Cardiac muscle cell (in vitro differentiated cells and primary cell): ENCODE data around the gene MAPK12. TPM values are rescaled to one million over a fixed set of nuclear protein-coding genes. Genes with fewer than 3 reads are reported as not detected.
A peak's percentile ranks its signal among the peaks of the same experiment; 100 is the strongest.

Experiments
- DNase-seq, 2 donors: peaks; one replicate each; pipeline versions ENCODE4 v3.0.0 to v3.0.0-alpha.2; 2010 to 2017; ENCODE audit warnings: low read depth in 1 of 2, low spot score in 1 of 2
- H3K27ac ChIP-seq: fragments of 200-600 bp; sonication (generic); 2 replicates; pipeline ENCODE4 v1.5.1; 2016
- H3K27me3 ChIP-seq: fragments of 200-600 bp; sonication (generic); 2 replicates; pipeline ENCODE4 v1.6.0; 2016; ENCODE audit warnings: control low read depth
- H3K36me3 ChIP-seq: fragments of 200-600 bp; sonication (generic); 2 replicates; pipeline ENCODE4 v1.5.1; 2016; ENCODE audit warnings: control low read depth
- H3K4me1 ChIP-seq: fragments of 200-600 bp; sonication (generic); 2 replicates; pipeline ENCODE4 v1.8.1; 2017; ENCODE audit warnings: low read depth, mild to moderate bottlenecking, mixed run types
- H3K4me3 ChIP-seq: fragments of 200-600 bp; sonication (generic); 2 replicates; pipeline ENCODE4 v1.5.1; 2016; ENCODE audit warnings: mild to moderate bottlenecking
- H3K9me3 ChIP-seq: fragments of 200-600 bp; sonication (generic); 2 replicates; pipeline ENCODE4 v1.5.1; 2017; ENCODE audit warnings: low read depth, mild to moderate bottlenecking, control low read depth
- CTCF ChIP-seq: IDR thresholded peaks from 2 replicates; pipeline ENCODE4 v1.5.1; 2012; ENCODE audit warnings: low read depth, mild to moderate bottlenecking, low read length
- polyA plus RNA-seq: library from polyadenylated mRNA; unstranded; fragments of >200 nt; fragmentation: Nextera tagmentation; extraction: Ambion mirVana; gene quantifications from 2 replicates; pipeline ENCODE4 v1.2.1, GENCODE V29; 2016
- total RNA-seq: library from RNA; depleted of rRNA; stranded (reverse); fragments of >200 nt; gene quantifications from 2 replicates; pipeline ENCODE4 v1.2.3, GENCODE V29; 2016

MAPK12 gene
- total and polyA plus RNA-seq, 2 experiments from 2014 or later = 45.5 to 67.1 TPM

- Histone ChIP-seq H3K4me3 (no peak overlapping the region), H3K27ac (no peak overlapping the region)
Measured at GRCh38 chr22:50297510-50298265, 36.2 kb upstream of the MAPK12 start.

GRCh38 chr22:50296658-50297490 lies 35.4 kb upstream of the MAPK12 start:
- Histone ChIP-seq H3K9me3 (no peaks in the 10 kb centered on the region), H3K27ac (no peak overlapping the region), H3K27me3 (no peaks in the 10 kb centered on the region), H3K4me1 (peaks cover 33% of the 10 kb centered on the region), H3K4me3 (no peak overlapping the region), H3K36me3 (no peaks in the 10 kb centered on the region)
- no peak for TF ChIP-seq CTCF
- no peak for DNase-seq

More at GRCh38 chr22:50297510-50298265, 36.2 kb upstream of the MAPK12 start:
- TF ChIP-seq CTCF = no peak
- Histone ChIP-seq H3K4me1 (peaks cover 39% of the 10 kb centered on the region), H3K27me3 (no peaks in the 10 kb centered on the region), H3K9me3 (no peaks in the 10 kb centered on the region), H3K36me3 (no peaks in the 10 kb centered on the region)
- DNase-seq = no peak

DNA sequence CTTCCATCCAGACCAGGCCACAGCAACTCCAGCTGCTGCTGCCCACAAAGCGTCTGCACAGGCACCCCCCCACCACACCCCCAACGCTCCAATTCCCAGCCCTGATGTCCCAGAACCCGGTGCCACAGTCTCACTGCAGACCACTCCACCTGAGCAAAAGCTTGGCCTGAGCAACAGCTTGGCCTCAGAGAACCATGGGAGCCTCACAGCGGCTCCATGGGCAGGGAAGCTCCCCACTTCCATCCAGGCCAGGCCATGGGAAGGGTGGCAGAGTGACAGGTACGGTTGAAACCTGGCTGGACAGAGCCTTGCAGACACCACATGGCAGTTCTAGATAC lies 32.8 kb upstream of the MAPK12 start:
- H3K27me3 ChIP-seq = no peaks in the 10 kb centered on the region
- no peaks in the 10 kb centered on the region for H3K9me3 ChIP-seq
- peaks cover 8% of the 10 kb centered on the region for H3K36me3 ChIP-seq
- peaks cover 18% of the 10 kb centered on the region for H3K4me1 ChIP-seq
- TF ChIP-seq CTCF = no peak
- no peak for DNase-seq
- no peak overlapping the region for H3K4me3 ChIP-seq
- peak overlapping the region; percentile 92 for H3K27ac ChIP-seq

- Histone ChIP-seq H3K4me1 (peaks cover 15% of the 10 kb centered on the region), H3K27me3 (no peaks in the 10 kb centered on the region), H3K36me3 (peaks cover 12% of the 10 kb centered on the region), H3K27ac (peak overlapping the region; percentile 92), H3K9me3 (no peaks in the 10 kb centered on the region), H3K4me3 (no peak overlapping the region)
- peak; percentile 87 to 91 for DNase-seq
- TF ChIP-seq CTCF = no peak
Measured at GRCh38 chr22:50293441-50294318, 32.2 kb upstream of the MAPK12 start.
